ENCODE data around the gene DEXI. TPM values are rescaled to one million over a fixed set of nuclear protein-coding genes. Genes with fewer than 3 reads are reported as not detected.

The DEXI gene
- total and polyA plus RNA-seq, 2 of the 4 experiments (the other 2 are of a cell fraction) = 43.7 to 63.6 TPM

DNA sequence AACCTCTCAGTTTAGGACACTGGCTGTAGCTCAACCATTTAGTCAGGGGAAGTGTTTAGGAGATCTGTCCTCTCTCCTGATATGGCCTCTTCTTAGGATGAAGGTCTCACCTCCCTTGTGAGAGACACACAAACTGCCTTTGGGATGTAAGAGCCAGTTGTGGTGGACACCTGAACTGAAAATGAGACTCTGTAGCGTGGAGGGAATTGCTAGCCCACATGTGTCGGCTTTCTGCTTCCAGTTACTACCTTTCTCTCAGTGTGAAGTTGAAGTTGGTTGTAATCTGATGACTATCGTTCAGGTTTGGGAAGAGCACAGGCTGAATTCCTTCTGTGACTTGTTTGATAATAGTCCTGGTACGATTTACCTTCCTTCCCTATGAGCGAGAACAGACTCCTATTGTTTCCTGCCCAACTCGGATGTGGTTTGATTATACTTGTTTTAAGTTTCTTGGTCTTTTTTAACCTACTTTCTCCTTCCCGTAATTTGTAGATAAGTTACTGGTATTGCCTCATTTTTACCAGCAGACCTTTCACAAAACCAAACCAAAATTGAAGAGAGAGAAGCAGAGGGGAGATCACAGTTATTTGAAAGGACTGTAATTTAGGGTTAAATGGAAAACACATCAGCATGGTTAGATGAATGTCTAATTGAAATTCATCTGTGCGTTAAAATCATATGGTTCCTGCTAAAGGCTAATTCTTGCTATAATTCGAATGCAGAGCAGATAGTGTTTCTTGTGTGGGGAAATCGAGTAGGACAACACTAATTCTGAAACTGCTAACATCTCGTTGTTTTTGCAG is 45.3 kb upstream of the DEXI start:
- Histone ChIP-seq H2AK5ac (ENCODE audit: low read depth, low read length) (peak overlapping the region; percentile 89), H3K4me2 (ENCODE audit: low read depth, low read length) (no peak overlapping the region), H2BK120ac (ENCODE audit: low read depth, low read length) (peak overlapping the region; percentile 45), H3K79me1 (ENCODE audit: low read depth in 1 of 2, low read length in 2 of 2) (peaks cover 15 to 54% of the 10 kb centered on the region in 2 experiments; a peak in 3 of 4 replicates), H3K4me1 (ENCODE audit: control insufficient read depth, insufficient read depth, low read length) (peaks cover 28% of the 10 kb centered on the region), H2BK20ac (ENCODE audit: low read depth, low read length) (peak overlapping the region; percentile 85), H3K4me3 (ENCODE audit: insufficient read depth, low read depth, low read length) (no peak overlapping the region), H3K27me3 (ENCODE audit: control insufficient read depth, insufficient read depth, low read length) (no peaks in the 10 kb centered on the region), H3K23ac (ENCODE audit: low read depth, low read length) (peak overlapping the region; percentile 8; the same call in 1 of the 2 replicates), H3K56ac (ENCODE audit: extremely low read depth, insufficient read depth, low read length) (peak overlapping the region; percentile 15; the same call in 1 of the 2 replicates), H3K36me3 (ENCODE audit: control insufficient read depth, insufficient read depth, low read length) (peaks cover 7% of the 10 kb centered on the region), H4K91ac (ENCODE audit: insufficient read depth, low read depth, low read length) (peak overlapping the region; percentile 84), H3K9me3 (ENCODE audit: control insufficient read depth, insufficient read depth, low read length) (no peaks in the 10 kb centered on the region), H3K9me1 (ENCODE audit: insufficient read depth, low read length) (peaks cover 37% of the 10 kb centered on the region), H4K8ac (ENCODE audit: low read depth in 2 of 2, low read length in 2 of 2) (peak overlapping the region; percentile 34 to 61; a peak in 2 of 4 replicates), H4K5ac (ENCODE audit: low read depth, low read length) (peak overlapping the region; percentile 87), H3K27ac (ENCODE audit: insufficient read depth, low read length) (peak overlapping the region; percentile 20; the same call in 1 of the 2 replicates), H3K9ac (ENCODE audit: low read depth, low read length) (no peak overlapping the region), H2AK9ac (replicated peaks; ENCODE audit: low read depth, low read length, poor library complexity) (no peak overlapping the region), H2BK5ac (ENCODE audit: low read depth, low read length, poor library complexity, severe bottlenecking) (peak overlapping the region; percentile 43), H4K20me1 (ENCODE audit: insufficient read depth, low read length) (peaks cover 6% of the 10 kb centered on the region), H3K18ac (ENCODE audit: low read depth, low read length) (peak overlapping the region; percentile 77), H3K14ac (replicated peaks; ENCODE audit: low read depth, low read length) (peak overlapping the region; percentile 71), H2AFZ (replicated peaks; ENCODE audit: low read length, poor library complexity) (no peak overlapping the region), H2BK15ac (ENCODE audit: low read depth, low read length) (peak overlapping the region; percentile 59; the same call in 2 of the 3 replicates), H3K4ac (ENCODE audit: low read depth, low read length) (peak overlapping the region; percentile 83)
- intact Hi-C loops (cut with micrococcal nuclease) (no loop called here), in situ Hi-C loops (cut with MboI; ENCODE audit: low sequenced_read_pairs) (loop anchor here (10.0 kb wide), 1 partner anchor 107 kb away; no protein-coding TSS in a partner anchor), dilution Hi-C loops (cut with HindIII; ENCODE audit: low sequenced_read_pairs, unreplicated experiment) (no loop called here)
- no peak for ATAC-seq (ENCODE audit: low read depth)
- no peak for TF ChIP-seq CEBPB (IDR thresholded peaks at IDR 0.05; ENCODE audit: low read depth, low read length)
- TF ChIP-seq, protein P1, sequence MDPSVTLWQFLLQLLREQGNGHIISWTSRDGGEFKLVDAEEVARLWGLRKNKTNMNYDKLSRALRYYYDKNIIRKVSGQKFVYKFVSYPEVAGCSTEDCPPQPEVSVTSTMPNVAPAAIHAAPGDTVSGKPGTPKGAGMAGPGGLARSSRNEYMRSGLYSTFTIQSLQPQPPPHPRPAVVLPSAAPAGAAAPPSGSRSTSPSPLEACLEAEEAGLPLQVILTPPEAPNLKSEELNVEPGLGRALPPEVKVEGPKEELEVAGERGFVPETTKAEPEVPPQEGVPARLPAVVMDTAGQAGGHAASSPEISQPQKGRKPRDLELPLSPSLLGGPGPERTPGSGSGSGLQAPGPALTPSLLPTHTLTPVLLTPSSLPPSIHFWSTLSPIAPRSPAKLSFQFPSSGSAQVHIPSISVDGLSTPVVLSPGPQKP (IDR thresholded peaks at IDR 0.05; ENCODE audit: borderline replicate concordance, low read depth, low read length) = no peak
- no peak for TF ChIP-seq POLR2A (IDR thresholded peaks at IDR 0.05; ENCODE audit: low read depth, low read length)
- no peak for TF ChIP-seq RFX5 (IDR thresholded peaks at IDR 0.05; ENCODE audit: low read depth, low read length)
- TF ChIP-seq RCOR1 (IDR thresholded peaks at IDR 0.05; ENCODE audit: insufficient replicate concordance, low read length) = no peak
- TF ChIP-seq NFE2L2 (IDR thresholded peaks at IDR 0.05; ENCODE audit: low read depth, low read length) = no peak
- TF ChIP-seq, protein P2, sequence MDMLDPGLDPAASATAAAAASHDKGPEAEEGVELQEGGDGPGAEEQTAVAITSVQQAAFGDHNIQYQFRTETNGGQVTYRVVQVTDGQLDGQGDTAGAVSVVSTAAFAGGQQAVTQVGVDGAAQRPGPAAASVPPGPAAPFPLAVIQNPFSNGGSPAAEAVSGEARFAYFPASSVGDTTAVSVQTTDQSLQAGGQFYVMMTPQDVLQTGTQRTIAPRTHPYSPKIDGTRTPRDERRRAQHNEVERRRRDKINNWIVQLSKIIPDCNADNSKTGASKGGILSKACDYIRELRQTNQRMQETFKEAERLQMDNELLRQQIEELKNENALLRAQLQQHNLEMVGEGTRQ (IDR thresholded peaks at IDR 0.05; ENCODE audit: low read depth, low read length) = no peak
- no peak for TF ChIP-seq MAFK (IDR thresholded peaks at IDR 0.05; ENCODE audit: low read depth, low read length)
- 93% methylated on average over 2 of the region's 11 CpGs; no CpG with 5 or more reads in 1 of the 2 experiments for WGBS, 2 experiments (ENCODE audit: extremely low coverage in 2 of 2, insufficient read length in 1 of 2)
- DNase-seq = no peak
- no TSS peak for BruUV-seq (replicated peaks)
- ChIA-PET CTCF (no interaction called here), POLR2A (ENCODE audit: unreplicated experiment) (no interaction called here)
